ENCODE data around the gene CYREN. TPM values are rescaled to one million over a fixed set of nuclear protein-coding genes. Genes with fewer than 3 reads are reported as not detected.
"Not testable (repeated sequence)": the region's sequence is repeated elsewhere in the genome, so short reads cannot be mapped to it uniquely, and the experiment has no call there.

CYREN gene
- polyA plus RNA-seq, 10 donors = 26.5 to 34.7 (median 31.0) TPM

GRCh38 chr7:135160098-135160857 is 10.2 kb downstream of the CYREN start:
- no peak for DNase-seq

GRCh38 chr7:135159359-135160085 is 11.0 kb downstream of the CYREN start:
- DNase-seq = no peak

- DNase-seq = no peak
Measured at GRCh38 chr7:135158874-135159273, 11.6 kb downstream of the CYREN start.

- DNase-seq = no peak
Measured at GRCh38 chr7:135158141-135158655, 12.3 kb downstream of the CYREN start.

GRCh38 chr7:135156290-135156689 is 14.2 kb downstream of the CYREN start:
- no peak for DNase-seq

GRCh38 chr7:135154734-135155133 is 15.8 kb downstream of the CYREN start:
- DNase-seq = no peak

- DNase-seq = no peak
Measured at GRCh38 chr7:135152442-135152841, 18.1 kb downstream of the CYREN start.

GRCh38 chr7:135151533-135151932 is 19.0 kb downstream of the CYREN start:
- no peak for DNase-seq

- DNase-seq = no peak
Measured at GRCh38 chr7:135151132-135151531, 19.4 kb downstream of the CYREN start.

GRCh38 chr7:135150072-135150782 is 20.3 kb downstream of the CYREN start:
- DNase-seq = no peak

- peak in 1 of 3 donors; percentile 50 for DNase-seq
Measured at GRCh38 chr7:135147899-135148721, 22.4 kb downstream of the CYREN start, which contains the start of gene TMEM140. Gene TMEM140 (plus strand): TSS chr7:135148072. CDS start chr7:135164442, 16,370 bp downstream.

- DNase-seq = no peak
Measured at GRCh38 chr7:135147341-135147898, 23.1 kb downstream of the CYREN start.

- no peak for DNase-seq
Measured at GRCh38 chr7:135143885-135144668, 26.4 kb downstream of the CYREN start.

GRCh38 chr7:135129579-135129978 is 40.9 kb downstream of the CYREN start:
- DNase-seq = no peak

- DNase-seq = no peak
Measured at GRCh38 chr7:135128931-135129330, 41.6 kb downstream of the CYREN start.

- not testable (repeated sequence) for DNase-seq
Measured at GRCh38 chr7:135124631-135125030, 45.9 kb downstream of the CYREN start.

GRCh38 chr7:135121868-135122267 is 48.6 kb downstream of the CYREN start:
- DNase-seq = no peak

GRCh38 chr7:135117096-135117495 is 53.4 kb downstream of the CYREN start:
- DNase-seq = no peak
